ENCODE data around the gene ZNF92.

DNA sequence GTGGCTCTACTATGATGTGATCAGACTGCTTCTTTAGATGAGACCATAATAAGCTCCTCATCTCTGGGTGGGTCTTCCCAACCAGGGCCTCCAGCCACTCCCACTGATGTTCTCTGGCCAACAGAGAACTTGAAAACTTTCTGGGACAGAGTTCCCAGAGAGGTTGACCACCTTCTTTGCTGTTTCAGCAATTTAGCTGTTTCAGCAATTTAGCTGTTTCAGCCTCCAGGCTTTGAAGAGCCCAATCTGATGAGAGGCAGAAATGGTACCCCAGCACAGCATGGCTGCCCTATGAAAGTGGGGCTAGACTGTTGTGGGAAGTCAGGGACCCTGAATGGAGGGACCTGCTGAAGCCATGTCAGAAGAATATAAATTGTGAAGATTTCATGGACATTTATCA lies 49.0 kb downstream of the ZNF92 start:
- TF ChIP-seq POLR2A (IDR thresholded peaks at IDR 0.05), result no peak
- TF ChIP-seq EP300 (IDR thresholded peaks at IDR 0.05), result no peak
